WI38 (cell line): ENCODE results near the gene KCNH1.

ENCODE experiments used
- H3K4me3 ChIP-seq: 2 replicates; pipeline ENCODE4 v1.5.1; 2011; ENCODE audit warnings: low read depth, mild to moderate bottlenecking, control low read depth, low read length
- TF ChIP-seq, protein P1 (sequence below): IDR thresholded peaks from 2 replicates; pipeline ENCODE4 v1.5.1; 2012; ENCODE audit warnings: low read depth, mild to moderate bottlenecking, control low read depth, low read length

Gene KCNH1

DNA sequence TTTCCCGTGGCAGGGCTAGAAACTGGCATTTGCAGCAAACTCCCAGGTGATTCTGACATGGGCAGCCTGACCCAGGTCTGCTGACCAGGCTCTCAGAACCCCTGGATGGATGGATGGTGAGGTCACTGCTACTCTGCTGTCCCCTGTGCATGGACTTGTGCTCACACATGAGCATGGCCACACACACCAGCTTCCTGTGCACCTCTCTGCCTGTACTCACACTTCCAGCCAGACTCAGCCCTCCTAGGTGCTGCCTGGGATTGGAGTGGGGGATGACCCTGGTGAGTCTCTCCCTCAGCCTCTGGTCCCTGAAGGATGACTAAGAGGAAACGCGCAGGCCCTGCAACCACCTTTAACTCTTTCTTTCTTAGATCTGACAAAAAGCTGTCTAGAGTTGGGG is 444.1 kb downstream of the KCNH1 start:
- TF ChIP-seq, protein P1, sequence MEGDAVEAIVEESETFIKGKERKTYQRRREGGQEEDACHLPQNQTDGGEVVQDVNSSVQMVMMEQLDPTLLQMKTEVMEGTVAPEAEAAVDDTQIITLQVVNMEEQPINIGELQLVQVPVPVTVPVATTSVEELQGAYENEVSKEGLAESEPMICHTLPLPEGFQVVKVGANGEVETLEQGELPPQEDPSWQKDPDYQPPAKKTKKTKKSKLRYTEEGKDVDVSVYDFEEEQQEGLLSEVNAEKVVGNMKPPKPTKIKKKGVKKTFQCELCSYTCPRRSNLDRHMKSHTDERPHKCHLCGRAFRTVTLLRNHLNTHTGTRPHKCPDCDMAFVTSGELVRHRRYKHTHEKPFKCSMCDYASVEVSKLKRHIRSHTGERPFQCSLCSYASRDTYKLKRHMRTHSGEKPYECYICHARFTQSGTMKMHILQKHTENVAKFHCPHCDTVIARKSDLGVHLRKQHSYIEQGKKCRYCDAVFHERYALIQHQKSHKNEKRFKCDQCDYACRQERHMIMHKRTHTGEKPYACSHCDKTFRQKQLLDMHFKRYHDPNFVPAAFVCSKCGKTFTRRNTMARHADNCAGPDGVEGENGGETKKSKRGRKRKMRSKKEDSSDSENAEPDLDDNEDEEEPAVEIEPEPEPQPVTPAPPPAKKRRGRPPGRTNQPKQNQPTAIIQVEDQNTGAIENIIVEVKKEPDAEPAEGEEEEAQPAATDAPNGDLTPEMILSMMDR = no peak
- H3K4me3 ChIP-seq = no peak overlapping the region

DNA sequence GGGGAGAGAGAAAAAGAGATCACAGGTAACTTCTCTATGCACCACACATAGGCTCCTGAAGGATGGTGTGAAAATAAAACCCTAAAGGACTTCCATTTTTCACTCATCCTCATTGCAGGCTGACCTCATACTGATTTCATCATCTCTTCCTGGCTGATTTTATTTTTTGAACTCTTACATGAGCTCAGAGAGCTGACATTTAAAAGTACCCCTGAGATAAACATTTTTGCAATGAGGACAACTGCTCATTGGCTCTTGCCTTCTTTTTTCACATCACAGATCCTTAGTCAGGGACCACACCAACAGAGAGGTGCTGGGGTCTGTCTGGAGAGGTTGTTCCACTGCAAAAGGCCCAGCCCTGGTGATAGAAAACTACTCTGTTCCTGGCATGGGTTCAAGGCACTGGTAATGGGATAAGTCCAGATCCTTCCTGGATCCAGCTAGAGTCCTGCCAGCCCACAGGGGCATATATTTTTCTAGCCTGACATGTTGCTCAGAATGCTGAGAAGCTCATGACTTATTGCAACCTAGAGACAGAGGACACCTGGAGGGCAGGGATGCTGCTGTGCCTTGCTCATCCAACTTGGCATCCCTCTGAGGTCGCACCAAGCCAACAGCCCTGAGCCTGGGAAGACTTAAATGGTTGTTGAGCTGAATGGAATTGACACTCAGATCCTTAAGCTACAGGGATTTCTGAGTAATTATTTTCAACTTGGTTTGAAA is 445.3 kb downstream of the KCNH1 start:
- no peak overlapping the region for H3K4me3 ChIP-seq
- TF ChIP-seq, protein P1 = no peak

DNA sequence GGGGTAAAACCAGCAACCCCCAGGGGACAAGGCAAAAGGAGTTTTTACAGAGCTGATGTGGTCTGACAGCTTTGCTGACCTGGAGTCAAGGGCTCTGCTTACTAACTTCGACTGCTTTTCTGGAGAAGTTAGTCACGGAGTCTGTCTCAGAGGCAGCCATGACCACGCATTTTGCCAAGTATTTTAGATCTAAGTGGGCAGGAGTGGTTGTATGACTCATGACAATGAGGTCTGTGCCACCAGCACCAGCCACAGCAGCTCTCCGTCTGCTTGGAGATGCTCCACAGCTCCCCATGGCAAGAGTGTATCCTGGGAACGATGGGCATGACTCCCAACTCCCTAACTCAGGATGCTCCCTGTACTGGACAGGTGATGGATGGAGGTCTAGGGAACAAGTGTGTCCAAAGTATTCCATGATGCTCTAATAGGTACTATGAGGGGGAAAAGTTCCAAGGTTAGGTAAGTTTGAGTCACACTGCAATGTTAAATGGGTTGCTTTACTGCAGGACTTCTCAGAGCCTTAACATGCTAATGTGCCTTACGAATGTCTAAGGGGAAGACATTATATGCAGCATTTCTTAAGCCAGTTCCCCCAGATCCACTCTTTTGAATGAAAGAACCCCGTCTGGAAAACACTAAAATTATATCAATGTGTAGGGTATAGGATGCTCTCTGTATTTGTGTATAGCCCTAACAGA is 446.2 kb downstream of the KCNH1 start:
- TF ChIP-seq, protein P1 = no peak
- H3K4me3 ChIP-seq = no peak overlapping the region

DNA sequence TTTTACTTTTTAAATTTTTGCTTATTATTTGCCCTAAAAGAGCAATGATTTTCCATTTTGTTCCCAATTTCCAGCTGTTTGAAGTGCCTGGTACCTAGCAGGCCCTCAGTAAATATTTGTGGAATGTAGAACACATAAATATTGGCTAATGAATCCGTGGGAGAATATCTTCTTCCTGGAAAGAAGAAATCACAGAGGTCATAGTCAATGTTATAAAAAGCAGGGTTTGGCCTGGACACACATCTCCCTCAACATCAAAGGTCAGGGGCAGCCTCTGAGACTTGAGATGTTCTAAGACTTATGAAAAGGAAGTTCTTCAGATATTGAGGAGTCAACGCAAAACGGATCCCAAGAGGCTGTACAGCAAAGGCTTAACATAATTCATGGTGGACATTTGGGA is 447.1 kb downstream of the KCNH1 start:
- H3K4me3 ChIP-seq = no peak overlapping the region
- TF ChIP-seq, protein P1 = no peak

DNA sequence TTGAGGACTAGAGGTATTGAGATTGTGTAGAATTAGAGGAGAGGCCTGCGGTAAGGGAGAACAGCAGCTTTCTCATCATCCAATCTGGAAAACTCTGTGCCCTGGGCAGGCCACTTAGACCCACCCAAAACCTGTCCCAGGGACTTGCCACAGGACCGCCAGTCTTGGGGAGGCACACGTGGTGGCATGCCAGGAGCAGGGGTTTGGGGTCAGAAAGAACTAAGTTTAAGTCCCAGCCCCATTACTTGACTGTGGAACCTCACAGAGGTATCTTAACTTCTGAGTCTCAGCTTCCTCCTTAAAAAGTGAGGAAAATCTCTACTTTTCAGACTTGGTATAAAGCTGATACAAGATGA is 448.7 kb downstream of the KCNH1 start:
- no peak overlapping the region for H3K4me3 ChIP-seq
- TF ChIP-seq, protein P1 = no peak

DNA sequence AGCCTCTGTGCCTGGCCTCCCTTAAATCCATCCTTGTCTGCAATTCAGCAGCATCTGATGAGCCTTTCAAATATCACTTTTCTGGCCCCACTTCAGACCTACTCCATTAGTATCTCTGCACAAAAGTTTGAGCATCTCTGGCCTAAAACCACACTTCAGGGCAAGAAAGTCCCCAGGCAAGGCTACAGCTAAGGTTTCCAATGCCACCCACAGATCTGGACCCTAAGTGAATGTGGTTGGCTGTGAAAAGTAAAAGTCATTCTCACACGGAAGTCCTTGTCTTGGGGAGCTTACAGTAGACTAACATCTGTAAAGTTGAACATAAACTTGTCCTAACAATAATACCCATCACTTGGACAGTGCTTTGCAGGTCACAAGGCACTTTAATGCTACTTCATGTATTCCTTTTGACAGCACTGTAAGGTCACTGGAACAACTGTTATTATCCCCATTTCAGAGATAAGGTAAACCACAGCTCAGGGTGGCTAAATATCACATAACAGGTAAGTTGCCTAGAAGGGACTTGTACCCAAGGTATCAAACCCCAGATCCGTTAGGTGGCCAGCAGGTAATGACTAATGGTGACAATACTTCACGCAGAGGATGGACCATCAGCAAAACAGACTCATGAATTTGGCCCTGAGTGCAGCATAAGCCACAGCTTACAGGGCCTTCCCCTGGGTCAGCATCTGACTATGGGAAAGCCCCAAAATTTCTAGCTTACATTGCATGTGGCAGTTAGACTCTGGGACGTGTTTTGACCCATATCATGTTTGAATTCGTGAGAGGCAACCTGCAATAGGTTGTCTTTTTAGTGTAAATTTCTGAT is 449.3 kb downstream of the KCNH1 start:
- no peak overlapping the region for H3K4me3 ChIP-seq
- TF ChIP-seq, protein P1 = no peak
